Measurements from ENCODE around the gene RACK1.

Gene RACK1

DNA sequence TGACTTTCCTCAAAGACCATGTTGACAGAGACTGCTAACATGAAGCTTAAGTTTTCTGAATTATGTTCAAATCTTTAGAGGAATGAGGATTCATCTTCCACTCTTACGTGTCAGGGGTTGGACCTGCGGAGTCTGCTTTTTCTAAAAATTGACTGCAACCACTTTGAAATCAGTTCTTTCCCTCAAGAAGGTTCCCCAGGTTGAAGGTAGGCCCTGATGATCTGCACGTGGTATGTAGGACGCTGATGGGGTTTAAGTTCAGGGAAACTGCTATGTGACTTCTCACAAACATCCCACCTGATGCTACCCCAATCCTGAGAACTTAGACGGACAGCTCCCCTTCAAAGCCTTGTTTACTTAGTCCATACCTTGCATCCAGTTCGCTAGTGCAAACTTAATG is 7.2 kb downstream of the RACK1 start:
- no peak for TF ChIP-seq TAF1 (IDR thresholded peaks at IDR 0.05; ENCODE audit: borderline replicate concordance, low read depth, low read length)
- TF ChIP-seq POLR2AphosphoS5 (IDR thresholded peaks at IDR 0.05; ENCODE audit: low read depth, low read length), result no peak
- TF ChIP-seq POLR2A (IDR thresholded peaks at IDR 0.05; ENCODE audit: low read depth, low read length), result no peak
- FAIRE-seq (no peak), DNase-seq (ENCODE audit: insufficient read length) (no peak)

DNA sequence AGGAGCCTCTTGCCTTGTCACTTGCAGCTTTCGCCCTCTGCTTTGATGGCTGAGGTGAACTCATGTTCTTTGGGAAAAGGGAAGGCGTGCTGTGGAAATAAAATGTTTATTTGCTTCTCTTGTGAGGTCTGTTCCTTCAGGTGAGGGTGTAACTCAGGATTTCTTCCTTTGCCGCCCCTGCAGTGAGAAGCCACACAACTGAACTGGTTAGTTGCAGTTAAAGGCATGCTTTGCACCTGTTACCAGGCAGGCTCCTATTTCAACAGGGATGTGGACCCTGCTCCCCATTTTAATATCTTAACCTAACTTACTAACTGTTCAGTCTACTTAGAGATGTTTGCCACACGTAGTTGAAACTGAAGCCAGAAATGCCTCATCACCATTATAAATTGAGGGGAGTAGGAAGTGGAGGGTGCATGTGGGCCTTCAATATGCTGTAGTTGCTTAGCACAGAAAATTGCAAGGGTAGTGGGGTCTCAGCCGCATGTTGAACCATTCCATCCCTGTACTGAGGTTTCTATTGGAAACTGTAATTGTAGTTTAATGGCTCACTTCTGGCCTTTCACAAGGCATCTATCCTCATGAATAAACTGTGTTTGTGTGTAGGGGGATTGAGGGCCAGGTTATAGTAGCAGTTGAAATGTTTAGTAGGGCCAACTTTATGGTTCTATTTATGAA is 7.9 kb downstream of the RACK1 start:
- DNase-seq (ENCODE audit: insufficient read length), result no peak
- FAIRE-seq, result no peak
- TF ChIP-seq POLR2AphosphoS5 (IDR thresholded peaks at IDR 0.05; ENCODE audit: low read depth, low read length), result peak; percentile 71
- TF ChIP-seq TAF1 (IDR thresholded peaks at IDR 0.05; ENCODE audit: borderline replicate concordance, low read depth, low read length), result no peak
- peak; percentile 86 for TF ChIP-seq POLR2A (IDR thresholded peaks at IDR 0.05; ENCODE audit: low read depth, low read length)

DNA sequence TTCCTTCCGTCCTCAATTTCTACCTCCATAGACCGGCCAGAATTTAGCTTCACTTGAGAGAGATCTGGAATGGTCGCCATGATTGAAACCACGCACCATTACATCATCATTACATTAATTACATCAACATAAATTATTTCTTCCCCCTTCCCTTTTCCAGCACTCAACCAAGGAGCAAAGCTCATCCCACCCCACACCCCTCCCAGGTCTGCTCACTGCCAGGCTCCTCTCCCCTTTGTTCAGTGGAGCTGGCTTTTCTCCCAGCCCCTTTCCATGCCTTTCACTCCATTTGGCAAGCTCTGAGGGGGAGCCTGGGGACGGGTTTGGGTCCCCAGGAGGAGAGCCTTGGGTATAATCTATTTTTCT is 8.4 kb downstream of the RACK1 start:
- TF ChIP-seq POLR2A (IDR thresholded peaks at IDR 0.05; ENCODE audit: low read depth, low read length) (no peak), POLR2AphosphoS5 (IDR thresholded peaks at IDR 0.05; ENCODE audit: low read depth, low read length) (no peak; the same call in 1 of the 2 replicates), TAF1 (IDR thresholded peaks at IDR 0.05; ENCODE audit: borderline replicate concordance, low read depth, low read length) (no peak)
- FAIRE-seq, result no peak

DNA sequence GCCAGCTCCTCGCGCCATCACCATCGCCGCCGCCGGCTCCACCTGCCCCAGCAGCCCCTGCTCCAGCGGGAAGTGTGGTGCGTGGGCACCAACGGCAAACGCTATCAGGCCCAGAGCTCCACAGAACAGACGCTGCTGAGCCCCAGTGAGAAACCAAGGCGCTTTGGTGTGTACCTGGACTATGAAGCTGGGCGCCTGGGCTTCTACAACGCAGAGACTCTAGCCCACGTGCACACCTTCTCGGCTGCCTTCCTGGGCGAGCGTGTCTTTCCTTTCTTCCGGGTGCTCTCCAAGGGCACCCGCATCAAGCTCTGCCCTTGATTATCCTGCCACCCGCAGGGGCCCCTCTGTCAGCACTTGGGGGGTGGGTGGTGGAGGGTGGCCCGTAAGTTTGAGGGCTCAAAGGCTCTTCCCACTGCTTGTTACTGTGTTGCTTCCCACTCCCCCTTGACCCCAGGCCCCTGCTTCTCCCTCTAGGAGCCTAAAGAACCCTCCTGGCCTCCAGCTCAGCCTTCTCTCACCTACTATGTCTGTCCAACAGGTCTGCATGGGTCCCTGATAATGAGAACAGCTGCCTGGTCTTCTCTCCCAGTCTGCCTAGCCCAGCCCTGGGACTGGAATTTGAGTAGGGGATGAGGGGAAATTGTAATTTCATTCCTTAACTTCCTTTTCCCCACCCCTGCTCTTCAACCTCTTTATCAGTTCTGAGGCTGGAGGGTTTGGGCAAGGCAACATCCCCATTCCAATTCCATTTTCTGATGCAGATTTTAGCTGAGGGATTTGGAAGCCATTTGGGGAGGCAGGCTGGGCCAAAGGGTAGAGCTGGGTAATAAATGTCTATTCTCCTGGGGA is 9.0 kb downstream of the RACK1 start:
- TF ChIP-seq POLR2A (IDR thresholded peaks at IDR 0.05; ENCODE audit: low read depth, low read length) (peak; percentile 65), TAF1 (IDR thresholded peaks at IDR 0.05; ENCODE audit: borderline replicate concordance, low read depth, low read length) (no peak), POLR2AphosphoS5 (IDR thresholded peaks at IDR 0.05; ENCODE audit: low read depth, low read length) (peak; percentile 72)
- no peak for DNase-seq (ENCODE audit: insufficient read length)
- no peak for FAIRE-seq

More for the DNA sequence above, 8.4 kb downstream of the RACK1 start:
- no peak for DNase-seq (ENCODE audit: insufficient read length)

DNA sequence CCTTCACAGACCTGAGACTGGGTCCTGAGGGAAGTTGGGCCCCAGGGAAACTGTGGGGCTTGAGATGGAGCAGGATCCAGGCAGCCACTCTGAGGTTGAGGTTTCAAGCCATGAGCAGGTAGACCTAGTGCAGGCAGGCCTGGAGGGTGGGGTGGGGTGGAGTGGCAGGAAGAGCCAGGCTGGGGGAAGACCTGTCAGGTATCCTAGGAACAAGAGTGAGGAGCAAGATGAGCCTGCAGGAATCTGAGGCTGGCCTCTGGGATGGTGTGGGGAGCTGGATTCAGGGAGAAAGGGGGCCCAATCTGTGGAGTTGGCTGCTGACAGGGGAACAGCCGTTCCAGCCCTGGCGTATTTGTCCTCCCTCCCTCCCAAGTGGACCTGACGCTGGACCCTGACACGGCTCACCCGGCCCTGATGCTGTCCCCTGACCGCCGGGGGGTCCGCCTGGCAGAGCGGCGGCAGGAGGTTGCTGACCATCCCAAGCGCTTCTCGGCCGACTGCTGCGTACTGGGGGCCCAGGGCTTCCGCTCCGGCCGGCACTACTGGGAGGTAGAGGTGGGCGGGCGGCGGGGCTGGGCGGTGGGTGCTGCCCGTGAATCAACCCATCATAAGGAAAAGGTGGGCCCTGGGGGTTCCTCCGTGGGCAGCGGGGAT is 9.8 kb downstream of the RACK1 start:
- FAIRE-seq, result no peak
- DNase-seq (ENCODE audit: insufficient read length), result no peak
- no peak for TF ChIP-seq TAF1 (IDR thresholded peaks at IDR 0.05; ENCODE audit: borderline replicate concordance, low read depth, low read length)
- TF ChIP-seq POLR2A (IDR thresholded peaks at IDR 0.05; ENCODE audit: low read depth, low read length), result no peak
- TF ChIP-seq POLR2AphosphoS5 (IDR thresholded peaks at IDR 0.05; ENCODE audit: low read depth, low read length), result peak; percentile 45; the same call in 1 of the 2 replicates

DNA sequence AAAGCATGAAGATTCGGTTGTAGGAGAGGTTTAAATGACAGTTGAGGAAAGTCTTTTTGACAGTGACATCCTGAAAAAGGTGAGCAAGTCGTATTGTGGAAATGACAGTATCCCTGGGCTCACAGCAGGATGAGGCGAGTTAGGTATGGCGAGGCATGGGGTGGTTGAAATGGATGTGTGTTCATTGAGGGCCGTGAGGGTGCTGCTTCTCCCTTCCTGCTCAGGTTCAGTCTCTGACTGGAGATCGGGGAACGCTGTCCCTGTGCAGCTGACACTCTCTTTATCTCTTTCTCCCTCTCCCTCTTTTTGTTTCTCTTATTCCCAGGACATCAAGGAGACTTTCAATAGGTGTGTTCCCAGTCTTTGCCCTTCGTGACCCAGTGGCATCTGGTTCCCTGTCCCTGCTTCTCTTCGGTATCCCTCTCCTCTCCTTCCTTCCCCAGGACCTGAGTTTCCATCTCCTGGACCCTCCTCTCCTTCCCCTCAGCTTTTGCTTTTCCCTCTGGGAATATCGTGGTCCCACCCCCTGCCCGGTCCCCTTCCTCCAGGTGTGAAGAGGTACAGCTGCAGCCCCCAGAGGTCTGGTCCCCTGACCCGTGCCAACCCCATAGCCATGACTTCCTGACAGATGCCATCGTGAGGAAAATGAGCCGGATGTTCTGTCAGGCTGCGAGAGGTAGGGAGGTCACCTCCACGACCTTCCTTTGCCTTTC is 10.5 kb downstream of the RACK1 start:
- no peak for FAIRE-seq
- no peak for DNase-seq (ENCODE audit: insufficient read length)
- TF ChIP-seq POLR2AphosphoS5 (IDR thresholded peaks at IDR 0.05; ENCODE audit: low read depth, low read length) (no peak), POLR2A (IDR thresholded peaks at IDR 0.05; ENCODE audit: low read depth, low read length) (no peak), TAF1 (IDR thresholded peaks at IDR 0.05; ENCODE audit: borderline replicate concordance, low read depth, low read length) (no peak)

DNA sequence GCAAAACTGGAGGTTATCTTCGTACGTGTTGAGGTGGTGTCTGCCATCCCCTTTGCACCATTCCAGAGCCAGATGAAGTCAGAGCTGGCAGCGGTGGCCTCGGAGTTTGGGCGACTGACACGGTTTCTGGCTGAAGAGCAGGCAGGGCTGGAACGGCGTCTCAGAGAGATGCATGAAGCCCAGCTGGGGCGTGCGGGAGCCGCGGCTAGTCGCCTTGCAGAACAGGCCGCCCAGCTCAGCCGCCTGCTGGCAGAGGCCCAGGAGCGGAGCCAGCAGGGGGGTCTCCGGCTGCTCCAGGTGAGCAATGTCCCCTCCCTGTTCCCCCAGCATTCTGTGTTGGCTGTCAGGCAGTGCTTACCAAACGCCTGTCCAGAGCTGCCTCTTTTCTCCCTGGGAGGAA is 11.1 kb downstream of the RACK1 start:
- TF ChIP-seq POLR2AphosphoS5 (IDR thresholded peaks at IDR 0.05; ENCODE audit: low read depth, low read length) (no peak), TAF1 (IDR thresholded peaks at IDR 0.05; ENCODE audit: borderline replicate concordance, low read depth, low read length) (no peak), POLR2A (IDR thresholded peaks at IDR 0.05; ENCODE audit: low read depth, low read length) (no peak)
- no peak for FAIRE-seq

DNA sequence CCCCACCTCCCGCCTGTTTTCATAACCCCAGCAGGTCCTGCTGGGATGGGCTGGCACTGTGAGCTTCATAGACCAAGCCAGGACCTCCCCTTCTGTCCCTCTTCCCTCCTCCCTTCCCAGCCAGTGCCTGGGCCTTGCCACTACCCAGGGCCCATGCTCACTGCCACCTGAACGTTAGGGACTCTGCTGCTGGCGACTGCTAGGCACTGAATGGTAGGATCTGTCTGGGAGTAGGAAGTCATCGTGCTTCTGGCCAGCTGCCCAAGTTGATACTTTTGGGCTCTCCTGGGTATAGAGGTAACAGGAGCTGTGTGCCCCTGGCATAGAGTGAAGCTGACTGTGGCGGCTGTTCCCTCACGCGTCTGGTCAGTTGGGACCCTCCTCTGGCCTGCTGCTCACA is 12.3 kb downstream of the RACK1 start:
- no peak for FAIRE-seq
- TF ChIP-seq POLR2AphosphoS5 (IDR thresholded peaks at IDR 0.05; ENCODE audit: low read depth, low read length) (no peak), TAF1 (IDR thresholded peaks at IDR 0.05; ENCODE audit: borderline replicate concordance, low read depth, low read length) (no peak), POLR2A (IDR thresholded peaks at IDR 0.05; ENCODE audit: low read depth, low read length) (no peak)
- DNase-seq (ENCODE audit: insufficient read length), result no peak

More for the DNA sequence above, 11.1 kb downstream of the RACK1 start:
- no peak for DNase-seq (ENCODE audit: insufficient read length)

DNA sequence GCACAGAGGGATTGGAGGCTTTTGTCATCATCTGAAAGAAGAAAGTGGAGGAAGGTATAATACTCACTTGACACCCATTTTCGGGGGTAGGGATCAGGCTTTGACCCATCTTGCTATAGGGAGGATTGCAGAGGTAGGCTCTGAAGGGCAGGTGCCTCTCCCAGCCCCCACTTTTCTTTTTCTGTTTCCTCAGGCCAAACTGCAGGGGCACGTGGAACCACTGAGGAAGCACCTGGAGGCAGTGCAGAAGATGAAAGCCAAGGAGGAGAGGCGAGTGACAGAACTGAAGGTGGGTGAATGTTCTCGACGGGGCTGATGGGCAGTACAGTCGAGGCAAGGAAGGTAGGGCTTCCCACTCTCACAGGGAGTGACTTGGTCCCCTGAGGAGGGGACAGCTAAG is 13.2 kb downstream of the RACK1 start:
- TF ChIP-seq TAF1 (IDR thresholded peaks at IDR 0.05; ENCODE audit: borderline replicate concordance, low read depth, low read length), result no peak
- no peak for TF ChIP-seq POLR2AphosphoS5 (IDR thresholded peaks at IDR 0.05; ENCODE audit: low read depth, low read length)
- TF ChIP-seq POLR2A (IDR thresholded peaks at IDR 0.05; ENCODE audit: low read depth, low read length), result no peak
- FAIRE-seq, result no peak
- no peak for DNase-seq (ENCODE audit: insufficient read length)

DNA sequence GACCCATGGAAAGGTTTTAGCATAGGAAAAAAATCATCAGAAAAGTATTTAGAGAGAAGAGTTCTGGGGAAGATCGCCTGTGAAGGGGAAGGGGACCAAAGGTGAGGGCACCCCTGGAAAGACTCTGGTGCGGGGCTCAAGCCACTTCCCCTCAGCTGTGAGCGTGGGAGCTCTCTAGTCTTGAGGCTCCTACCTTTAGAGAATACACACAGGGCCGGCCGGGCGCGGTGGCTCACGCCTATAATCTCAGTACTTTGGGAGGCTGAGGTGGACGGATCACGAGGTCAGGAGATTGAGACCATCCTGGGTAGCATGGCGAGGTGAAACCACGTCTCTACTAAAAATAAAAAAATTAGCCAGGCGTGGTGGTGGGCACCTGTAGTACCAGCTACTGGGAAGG is 13.7 kb downstream of the RACK1 start:
- no peak for FAIRE-seq
- no peak for DNase-seq (ENCODE audit: insufficient read length)
- TF ChIP-seq POLR2AphosphoS5 (IDR thresholded peaks at IDR 0.05; ENCODE audit: low read depth, low read length), result no peak
- no peak for TF ChIP-seq POLR2A (IDR thresholded peaks at IDR 0.05; ENCODE audit: low read depth, low read length)
- no peak for TF ChIP-seq TAF1 (IDR thresholded peaks at IDR 0.05; ENCODE audit: borderline replicate concordance, low read depth, low read length)
